HG03439 (cell line): Measurements from ENCODE around the gene ASIC2.

Experiments
- ATAC-seq: cut with Tn5 transposase; IDR thresholded peaks from one replicate; pipeline ENCODE4 v1.9.1; 2021; ENCODE audit warnings: mild to moderate bottlenecking, moderate library complexity; ENCODE audit not compliant: unreplicated experiment

ASIC2 gene

GRCh38 chr17:33209671-33210070, 83.4 kb downstream of the ASIC2 start:
- no peak for ATAC-seq

- ATAC-seq: no peak
Observed at GRCh38 chr17:33207231-33207630, 85.9 kb downstream of the ASIC2 start.

DNA sequence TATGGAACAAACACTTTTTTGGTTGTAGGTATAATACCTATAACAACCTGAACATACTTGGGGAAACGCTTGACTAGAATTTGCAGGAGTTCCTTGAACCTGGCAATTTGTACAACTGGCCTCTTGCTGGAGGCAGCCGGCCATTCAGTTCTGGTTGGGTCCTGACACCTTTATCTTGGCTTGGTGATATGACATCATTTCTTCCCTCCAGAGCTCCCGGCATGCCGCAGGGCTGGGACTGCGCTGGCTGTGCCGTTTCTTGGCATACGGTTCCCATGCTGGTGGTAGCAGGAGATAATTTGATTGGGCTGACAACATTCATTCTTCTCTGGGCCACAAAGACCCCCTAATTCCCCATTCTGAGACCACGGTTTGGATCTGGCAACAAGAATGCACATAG, 87.5 kb downstream of the ASIC2 start:
- no peak for ATAC-seq

DNA sequence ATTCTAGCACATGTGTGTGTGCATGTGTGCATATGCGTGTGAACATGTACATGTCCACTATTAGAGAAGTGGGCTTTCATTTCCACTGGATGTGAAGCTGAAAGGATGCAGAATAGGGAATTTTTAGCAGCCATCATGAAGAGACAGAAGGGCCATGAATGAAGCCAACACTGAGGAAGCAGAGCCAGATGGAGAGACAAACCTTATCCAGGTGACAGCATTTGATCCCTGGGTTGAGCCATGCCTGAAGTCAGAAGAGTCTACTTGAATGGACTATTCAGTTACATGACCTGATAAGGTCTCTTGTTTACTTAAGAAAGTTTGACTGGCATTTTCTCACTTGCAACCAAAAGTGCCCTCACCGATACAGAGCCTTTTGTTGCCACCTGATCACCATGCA, 88.4 kb downstream of the ASIC2 start:
- no peak for ATAC-seq

DNA sequence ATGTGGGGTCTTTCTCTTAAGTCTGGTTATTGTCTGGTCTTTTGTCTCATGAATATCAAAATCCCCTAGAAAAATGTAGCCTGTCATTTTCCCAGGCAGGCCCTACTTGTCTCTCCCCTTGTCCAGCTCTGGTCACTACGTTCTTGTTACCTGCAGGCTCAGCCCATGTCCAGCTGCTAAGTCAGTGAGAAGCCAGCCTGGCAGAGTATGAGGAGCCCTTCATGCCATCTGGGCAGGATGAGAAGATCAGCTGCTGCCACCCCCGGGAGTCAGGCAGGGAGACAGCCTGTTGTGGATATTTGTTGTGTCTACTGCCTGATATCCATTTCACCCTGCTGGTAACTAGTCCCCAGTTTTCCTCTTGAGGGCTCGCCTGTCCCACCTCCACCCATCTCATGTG, 88.9 kb downstream of the ASIC2 start:
- ATAC-seq: no peak

DNA sequence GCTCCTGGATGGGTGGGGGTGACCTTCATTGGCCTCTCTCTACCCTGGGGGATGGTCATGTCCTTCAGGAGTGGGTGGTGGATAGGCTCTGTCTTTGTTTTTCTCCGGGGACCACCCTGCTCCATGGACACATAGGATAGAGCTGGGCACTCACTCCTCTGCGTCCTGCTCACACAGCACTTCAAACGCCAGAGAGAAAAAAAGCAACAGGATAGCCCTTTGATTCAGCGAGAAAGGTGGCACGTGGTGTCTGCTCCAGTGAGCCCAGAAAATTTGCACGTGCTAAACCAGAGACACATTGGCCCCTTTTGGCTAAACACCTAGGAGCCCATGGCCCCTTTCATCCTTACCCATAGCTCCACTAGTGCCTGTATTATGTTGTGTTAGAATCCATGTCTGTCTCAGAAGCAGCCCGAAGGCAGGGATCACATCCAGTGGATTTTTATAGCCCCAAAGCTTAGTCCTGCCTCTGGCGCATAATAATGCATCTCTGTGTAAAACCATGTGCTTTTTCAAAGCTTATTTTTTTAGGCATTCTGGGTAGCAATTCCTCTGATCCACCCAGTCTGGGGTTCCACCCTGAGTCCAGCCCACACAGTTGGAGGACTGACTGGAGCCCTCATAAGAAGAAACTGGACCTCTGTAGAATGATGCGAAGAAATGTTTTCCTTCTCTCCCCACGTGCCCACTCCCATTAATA, 90.1 kb downstream of the ASIC2 start:
- no peak for ATAC-seq

- no peak for ATAC-seq
Observed at GRCh38 chr17:33202021-33202420, 91.1 kb downstream of the ASIC2 start.

GRCh38 chr17:33201283-33201682, 91.8 kb downstream of the ASIC2 start:
- no peak for ATAC-seq

GRCh38 chr17:33200587-33200986, 92.5 kb downstream of the ASIC2 start:
- no peak for ATAC-seq

DNA sequence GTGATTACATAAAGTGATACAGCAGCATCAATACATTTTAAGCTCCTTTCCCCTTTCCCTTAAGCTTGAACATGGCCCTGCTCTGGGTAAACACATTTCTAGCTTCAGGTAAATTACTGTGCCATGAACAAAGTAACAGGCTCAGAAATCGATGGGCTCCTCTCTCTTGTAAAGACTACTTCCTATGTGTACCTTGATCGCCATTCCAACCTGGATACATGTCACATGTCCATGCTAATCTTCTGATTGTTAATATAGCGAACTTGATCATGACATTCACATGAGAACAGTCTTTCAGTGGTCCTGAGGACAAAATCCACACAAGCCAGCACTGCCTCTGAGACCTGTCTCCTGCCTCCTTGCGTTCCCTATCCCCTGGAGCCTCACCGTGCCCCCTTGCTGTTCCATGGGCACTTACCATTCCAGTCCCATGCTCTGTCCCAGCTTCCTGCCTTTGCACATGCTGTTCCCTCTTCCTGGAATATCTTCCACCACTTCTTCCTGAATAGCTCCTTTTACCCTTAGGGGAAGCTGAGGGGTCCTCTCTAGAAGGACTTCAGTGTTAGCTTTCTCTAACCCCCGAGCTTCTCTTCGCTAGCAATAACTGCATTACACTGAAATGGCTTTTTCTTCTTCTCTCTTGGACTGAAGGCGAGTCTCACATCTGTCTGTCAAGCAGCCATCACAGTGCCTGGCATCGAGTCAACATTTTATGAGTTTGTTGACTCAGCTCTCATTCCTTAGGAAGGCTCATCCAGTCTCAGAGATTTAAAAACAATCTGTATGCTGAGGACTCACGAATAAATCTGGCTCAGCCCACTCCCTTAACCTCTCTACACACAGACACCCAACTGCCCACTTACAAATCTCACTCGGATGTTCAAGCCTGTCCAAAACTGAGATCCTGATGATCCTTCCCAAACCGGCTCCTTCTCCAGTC, 93.3 kb downstream of the ASIC2 start:
- ATAC-seq: no peak

GRCh38 chr17:33198954-33199353, 94.1 kb downstream of the ASIC2 start:
- ATAC-seq: no peak

DNA sequence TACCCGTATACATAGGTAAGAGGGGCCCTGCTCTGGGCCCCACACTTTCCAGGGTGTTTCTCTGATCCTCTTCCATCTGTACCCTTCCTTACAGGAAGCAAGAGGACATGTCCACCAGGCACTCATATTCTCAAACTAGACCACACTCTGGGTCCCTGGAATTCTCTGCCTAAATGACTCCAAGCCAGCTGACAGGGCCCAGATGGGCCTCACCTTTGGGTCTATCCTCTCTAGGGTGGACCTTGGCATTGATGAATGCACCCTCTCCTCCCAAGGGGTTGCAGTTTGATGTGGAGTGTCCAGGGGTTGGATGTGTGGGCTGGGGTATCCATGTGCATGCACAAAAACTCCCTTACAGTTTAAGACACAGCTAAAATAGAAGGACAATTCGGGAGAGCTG, 95.8 kb downstream of the ASIC2 start:
- no peak for ATAC-seq

DNA sequence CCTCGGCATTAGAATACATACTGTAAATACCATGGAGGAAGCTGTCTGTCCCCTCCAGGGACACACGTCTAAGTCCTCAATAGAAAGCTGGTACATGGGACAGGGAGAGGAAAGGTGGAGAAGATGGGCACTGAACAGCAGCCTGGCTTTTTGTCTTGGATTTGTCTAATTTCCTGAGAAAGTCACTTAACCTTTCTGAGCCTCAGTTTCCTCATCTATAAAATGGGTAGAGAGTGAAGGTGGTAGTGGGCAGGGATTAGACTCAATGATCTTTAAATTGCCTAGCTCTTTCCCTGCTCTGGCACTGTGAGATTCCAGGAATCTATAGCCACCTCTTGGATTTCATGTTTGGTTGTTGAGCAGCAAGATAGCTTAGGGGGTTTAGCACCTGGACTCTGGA, 96.2 kb downstream of the ASIC2 start:
- ATAC-seq: no peak

GRCh38 chr17:33192951-33193911, 99.9 kb downstream of the ASIC2 start:
- ATAC-seq: no peak

GRCh38 chr17:33183487-33184026, 109.5 kb downstream of the ASIC2 start:
- no peak for ATAC-seq

DNA sequence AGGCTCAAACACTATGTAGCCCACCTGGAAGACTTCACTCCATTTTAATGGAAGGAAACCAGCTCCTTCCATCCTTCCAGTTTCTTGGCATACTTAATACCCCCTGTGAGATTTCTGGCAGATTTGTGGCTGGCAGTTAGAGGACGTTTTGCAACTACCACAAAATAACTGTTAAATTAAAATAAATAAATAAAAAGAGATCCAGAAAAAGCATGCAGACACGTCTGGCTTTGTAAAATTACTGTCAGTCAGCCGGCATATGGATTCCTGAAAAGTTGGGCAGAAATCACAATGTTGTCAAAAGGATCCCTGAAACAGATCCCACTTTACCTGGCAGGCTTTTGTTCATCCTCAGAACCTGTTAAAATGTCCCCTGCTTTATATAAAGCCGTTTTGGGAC, 113.9 kb downstream of the ASIC2 start:
- ATAC-seq: no peak

DNA sequence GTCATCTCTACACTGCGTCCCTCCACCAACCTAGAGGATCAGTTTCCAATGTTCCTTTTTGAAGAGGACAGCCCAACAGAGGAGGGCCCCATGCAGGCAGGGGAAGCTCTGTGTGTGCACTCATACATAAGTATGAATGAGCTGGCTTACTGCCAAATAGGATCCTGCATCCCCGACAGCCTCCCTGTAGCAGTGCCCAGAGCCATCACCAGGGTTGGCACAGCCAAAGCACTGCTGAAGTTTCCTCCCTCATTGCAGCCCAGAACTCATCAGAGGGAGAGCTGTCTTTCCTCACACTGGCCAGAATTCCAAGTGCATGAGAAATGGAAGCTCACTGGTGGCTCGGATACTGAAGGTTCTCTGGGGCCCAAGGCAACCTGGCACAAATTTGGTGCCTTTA, 114.4 kb downstream of the ASIC2 start:
- ATAC-seq: no peak

DNA sequence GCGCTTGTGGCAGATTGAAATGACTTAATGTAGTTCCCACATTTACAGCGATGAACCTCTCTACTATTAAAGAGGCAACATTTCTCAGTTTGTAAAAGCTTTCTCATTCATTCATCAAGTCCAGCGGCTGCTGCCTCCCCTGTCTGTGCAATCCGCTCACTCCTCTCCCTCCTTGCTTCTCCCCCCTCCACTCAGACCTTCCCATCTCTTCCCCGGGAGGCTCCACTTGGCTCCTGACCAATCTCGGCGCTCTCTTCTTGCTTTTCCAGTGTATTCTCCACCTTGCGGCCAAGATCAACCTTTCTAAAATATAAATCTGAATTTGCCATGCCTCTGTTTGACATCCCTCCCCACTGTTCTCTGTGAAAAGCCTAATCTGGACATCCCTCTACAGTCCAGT, 117.5 kb downstream of the ASIC2 start:
- no peak for ATAC-seq

GRCh38 chr17:33171931-33172330, 121.2 kb downstream of the ASIC2 start:
- no peak for ATAC-seq

GRCh38 chr17:33169580-33170285, 123.4 kb downstream of the ASIC2 start:
- no peak for ATAC-seq
